ENCODE measurements around the gene WDR70. TPM values are rescaled to one million over a fixed set of nuclear protein-coding genes. Genes with fewer than 3 reads are reported as not detected.

The WDR70 gene
- total and polyA plus RNA-seq, 10 of the 15 experiments (the other 5 are each of a cell fraction or from before 2014, with no cell fraction given), result 10.9 to 33.6 (median 29.1) TPM

- Histone ChIP-seq H3K4me3 (no peak overlapping the region), H2AFZ (ENCODE audit: control insufficient read depth, low read depth, low read length) (no peak overlapping the region), H3K4me1 (ENCODE audit: control insufficient read depth, insufficient read depth, low read length) (no peaks in the 10 kb centered on the region), H3K27ac (ENCODE audit: control insufficient read depth, insufficient read depth) (no peak overlapping the region), H3K79me2 (ENCODE audit: control insufficient read depth, insufficient read depth, low read length) (no peaks in the 10 kb centered on the region), H3K9me3 (replicated peaks; ENCODE audit: control insufficient read depth, insufficient read depth, low read length) (no peaks in the 10 kb centered on the region), H4K20me1 (ENCODE audit: control insufficient read depth, insufficient read depth) (no peaks in the 10 kb centered on the region), H3K9ac (ENCODE audit: control insufficient read depth, insufficient read depth, low read length) (no peak overlapping the region), H3K27me3 (replicated peaks in 1 of 2; ENCODE audit: control insufficient read depth in 2 of 2, insufficient read depth in 2 of 2, low read length in 1 of 2) (no peaks in the 10 kb centered on the region), H3K36me3 (ENCODE audit: control insufficient read depth in 2 of 2, insufficient read depth in 2 of 2, low read length in 1 of 2) (no peaks in the 10 kb centered on the region), H3K4me2 (ENCODE audit: control insufficient read depth, insufficient read depth) (no peak overlapping the region)
- no TSS peak for BruUV-seq (replicated peaks)
- in situ Hi-C loops (cut with MboI), result no loop called here
- TF ChIP-seq FOXK2 (IDR thresholded peaks at IDR 0.05), result no peak
- TF ChIP-seq TBL1XR1 (IDR thresholded peaks at IDR 0.05; ENCODE audit: low read depth, low read length), result no peak
- TF ChIP-seq PBX3 (IDR thresholded peaks at IDR 0.05; ENCODE audit: insufficient replicate concordance, low read depth, low read length), result no peak
- no peak for TF ChIP-seq E2F8 (IDR thresholded peaks at IDR 0.05; ENCODE audit: low read depth, partially characterized antibody)
- TF ChIP-seq NR2C1 (IDR thresholded peaks at IDR 0.05), result no peak
- no peak for TF ChIP-seq CHD1 (IDR thresholded peaks at IDR 0.05; ENCODE audit: low read depth, low read length)
- no peak for TF ChIP-seq POLR2AphosphoS2 (IDR thresholded peaks at IDR 0.05; ENCODE audit: low read depth, low read length)
- no peak for TF ChIP-seq PAX5 (IDR thresholded peaks at IDR 0.05; ENCODE audit: borderline replicate concordance, low read depth, low read length)
- no peak for TF ChIP-seq SMAD1 (IDR thresholded peaks at IDR 0.05; ENCODE audit: low read depth, partially characterized antibody)
- TF ChIP-seq BCLAF1 (IDR thresholded peaks at IDR 0.05), result no peak
- no peak for TF ChIP-seq RCOR1 (conservative IDR thresholded peaks at IDR 0.05; ENCODE audit: low read depth, low read length)
- TF ChIP-seq KAT2A (conservative IDR thresholded peaks at IDR 0.05; ENCODE audit: control insufficient read depth, low read depth, low read length), result no peak
- TF ChIP-seq GATAD2B (conservative IDR thresholded peaks at IDR 0.05; ENCODE audit: low read depth), result no peak
- no peak for TF ChIP-seq SREBF1 (IDR thresholded peaks at IDR 0.05; ENCODE audit: low read length)
- TF ChIP-seq EP300 (IDR thresholded peaks at IDR 0.05; ENCODE audit: borderline replicate concordance in 1 of 2, control insufficient read depth in 1 of 2, low read depth in 2 of 2, low read length in 2 of 2), result no peak
- no peak for TF ChIP-seq ATF3 (IDR thresholded peaks at IDR 0.05; ENCODE audit: borderline replicate concordance, extremely low read depth, low read depth, low read length)
- ATAC-seq (no peak), DNase-seq (ENCODE audit: low read depth, low spot score) (no peak), FAIRE-seq (no peak)
- SMC1A ChIA-PET (ENCODE audit: uncharacterized antibody, unreplicated experiment), result no interaction called here
- intact Hi-C loops (cut with micrococcal nuclease; ENCODE audit: unreplicated experiment), result no loop called here
- RAD21 ChIA-PET (ENCODE audit: unreplicated experiment), result no interaction called here
- POLR2A ChIA-PET, result no interaction called here
- CTCF ChIA-PET, result no interaction called here
- 100% methylated on average over 5 of the region's 5 CpGs for WGBS (ENCODE audit: insufficient coverage, insufficient replicate concordance, low lambda C conversion rate, missing lambda C conversion rate)
These were observed 127.6 kb downstream of the WDR70 start for GRCh38 chr5:37506722-37507121.

All from GM12878 (cell line).